OCI-LY3 (cell line): ENCODE data around the gene SASS6.

Source experiments
- CTCF ChIP-seq: fragments of 200-600, 300-600 bp; sonication (generic); IDR thresholded peaks from 2 replicates; pipeline ENCODE4 v1.5.1; 2014; ENCODE audit warnings: antibody characterized with exemption, low read length, low read depth
- EZH2phosphoT487 ChIP-seq: fragments of 200-600 bp; shearing (Covaris generic); IDR thresholded peaks from 2 replicates; pipeline ENCODE4 v1.6.1; 2018; ENCODE audit warnings: antibody characterized with exemption, mixed run types, low read depth

- TF ChIP-seq CTCF (no peak), EZH2phosphoT487 (no peak)
Observed at GRCh38 chr1:100076319-100076718, 56.4 kb downstream of the SASS6 start.
